Muscle of leg (tissue), 11 donors: ENCODE data around the gene ZFAND3. TPM values are rescaled to one million over a fixed set of nuclear protein-coding genes. Genes with fewer than 3 reads are reported as not detected.

ENCODE experiments used
- DNase-seq: peaks from one replicate; pipeline ENCODE4 v3.0.0; 2013
- H3K27ac ChIP-seq: one replicate; pipeline ENCODE4 v1.5.1; 2013; ENCODE audit warnings: mild to moderate bottlenecking, low read length, control low read depth
- H3K27me3 ChIP-seq: one replicate; pipeline ENCODE4 v1.6.1; 2013; ENCODE audit warnings: low read length; ENCODE audit not compliant: control insufficient read depth, insufficient read depth
- H3K36me3 ChIP-seq: one replicate; pipeline ENCODE4 v1.6.1; 2013; ENCODE audit warnings: low read length; ENCODE audit not compliant: control insufficient read depth, insufficient read depth
- H3K4me1 ChIP-seq: one replicate; pipeline ENCODE4 v1.6.1; 2013; ENCODE audit warnings: low read length; ENCODE audit not compliant: control insufficient read depth, insufficient read depth
- H3K4me3 ChIP-seq: one replicate; pipeline ENCODE4 v1.5.1; 2013; ENCODE audit warnings: low read length, control low read depth
- H3K9me3 ChIP-seq: replicated peaks from 2 replicates; pipeline ENCODE4 v1.6.1; 2013; ENCODE audit warnings: low read depth, low read length; ENCODE audit not compliant: control insufficient read depth
- WGBS: methylation state at CpG from one replicate; pipeline ENCODE4 v1.1.5; 2013; ENCODE audit warnings: missing lambda C conversion rate; ENCODE audit not compliant: insufficient coverage; 5-methylcytosine and 5-hydroxymethylcytosine counted together
- polyA plus RNA-seq, 8 donors: library from polyadenylated mRNA; unstranded; fragments of 120-200 nt; gene quantifications; one replicate each; pipeline versions ENCODE4 v1.2.1 to v1.2.3, GENCODE V29; 2013; ENCODE audit warnings: inconsistent platforms in 1 of 8, low replicate concordance in 1 of 8; ENCODE audit not compliant: insufficient read length in 8 of 8, insufficient read depth in 1 of 8
- total RNA-seq: library from RNA; stranded (reverse); fragments of 120-200 nt; gene quantifications from one replicate; pipeline ENCODE4 v1.2.4, GENCODE V29; 2013

ZFAND3 gene
- total and polyA plus RNA-seq, 9 donors: 13.8 to 92.1 (median 83.8) TPM

GRCh38 chr6:38015341-38015740 lies 195.8 kb downstream of the ZFAND3 start:
- no peak overlapping the region for H3K4me3 ChIP-seq
- no peaks in the 10 kb centered on the region for H3K36me3 ChIP-seq
- no peak overlapping the region for H3K27ac ChIP-seq
- H3K9me3 ChIP-seq: peaks cover 7% of the 10 kb centered on the region
- DNase-seq: no peak
- H3K27me3 ChIP-seq: no peaks in the 10 kb centered on the region
- peaks cover 2% of the 10 kb centered on the region for H3K4me1 ChIP-seq

- H3K36me3 ChIP-seq: no peaks in the 10 kb centered on the region
- DNase-seq: no peak
- no peaks in the 10 kb centered on the region for H3K27me3 ChIP-seq
- H3K4me3 ChIP-seq: no peak overlapping the region
- H3K9me3 ChIP-seq: no peaks in the 10 kb centered on the region
- WGBS: no CpG with 5 or more reads among the region's 1 CpG
- H3K4me1 ChIP-seq: peaks cover 2% of the 10 kb centered on the region
- H3K27ac ChIP-seq: no peak overlapping the region
These were observed 197.3 kb downstream of the ZFAND3 start for GRCh38 chr6:38016824-38017223.

GRCh38 chr6:38018755-38019165 lies 199.2 kb downstream of the ZFAND3 start:
- peaks cover 2% of the 10 kb centered on the region for H3K4me1 ChIP-seq
- DNase-seq: no peak
- no peaks in the 10 kb centered on the region for H3K9me3 ChIP-seq
- no peaks in the 10 kb centered on the region for H3K27me3 ChIP-seq
- no peaks in the 10 kb centered on the region for H3K36me3 ChIP-seq
- no peak overlapping the region for H3K4me3 ChIP-seq
- WGBS: 100% methylated on average over 1 of the region's 2 CpGs
- H3K27ac ChIP-seq: no peak overlapping the region

GRCh38 chr6:38020593-38020992 lies 201.1 kb downstream of the ZFAND3 start:
- Histone ChIP-seq H3K9me3 (peaks cover 6% of the 10 kb centered on the region), H3K27ac (no peak overlapping the region), H3K4me1 (peaks cover 2% of the 10 kb centered on the region), H3K36me3 (no peaks in the 10 kb centered on the region), H3K4me3 (no peak overlapping the region), H3K27me3 (no peaks in the 10 kb centered on the region)
- no CpG with 5 or more reads among the region's 2 CpGs for WGBS
- DNase-seq: peak; percentile 26

- Histone ChIP-seq H3K27me3 (no peaks in the 10 kb centered on the region), H3K27ac (no peak overlapping the region), H3K4me3 (no peak overlapping the region), H3K9me3 (peaks cover 6% of the 10 kb centered on the region), H3K36me3 (no peaks in the 10 kb centered on the region), H3K4me1 (peaks cover 2% of the 10 kb centered on the region)
- WGBS: no CpG with 5 or more reads among the region's 2 CpGs
- DNase-seq: no peak
These were observed 201.5 kb downstream of the ZFAND3 start for GRCh38 chr6:38021029-38021428.

GRCh38 chr6:38021571-38021970 lies 202.0 kb downstream of the ZFAND3 start:
- Histone ChIP-seq H3K27ac (no peak overlapping the region), H3K36me3 (no peaks in the 10 kb centered on the region), H3K4me3 (no peak overlapping the region), H3K4me1 (peaks cover 2% of the 10 kb centered on the region), H3K27me3 (no peaks in the 10 kb centered on the region), H3K9me3 (peaks cover 6% of the 10 kb centered on the region)
- WGBS: no CpG with 5 or more reads among the region's 1 CpG
- DNase-seq: no peak

- WGBS: no CpG with 5 or more reads among the region's 1 CpG
These were observed 203.2 kb downstream of the ZFAND3 start for GRCh38 chr6:38022688-38023087.

GRCh38 chr6:38024908-38025307 lies 205.4 kb downstream of the ZFAND3 start:
- Histone ChIP-seq H3K27me3 (no peaks in the 10 kb centered on the region), H3K9me3 (peaks cover 6% of the 10 kb centered on the region), H3K4me1 (no peaks in the 10 kb centered on the region), H3K27ac (no peak overlapping the region), H3K36me3 (no peaks in the 10 kb centered on the region), H3K4me3 (no peak overlapping the region)
- DNase-seq: no peak

More at GRCh38 chr6:38022688-38023087, 203.2 kb downstream of the ZFAND3 start:
- Histone ChIP-seq H3K27ac (no peak overlapping the region), H3K4me1 (no peaks in the 10 kb centered on the region), H3K9me3 (peaks cover 6% of the 10 kb centered on the region), H3K27me3 (no peaks in the 10 kb centered on the region), H3K36me3 (no peaks in the 10 kb centered on the region), H3K4me3 (no peak overlapping the region)
- DNase-seq: no peak

GRCh38 chr6:38025451-38025850 lies 205.9 kb downstream of the ZFAND3 start:
- Histone ChIP-seq H3K27ac (no peak overlapping the region), H3K27me3 (no peaks in the 10 kb centered on the region), H3K9me3 (peaks cover 8% of the 10 kb centered on the region), H3K36me3 (no peaks in the 10 kb centered on the region), H3K4me1 (no peaks in the 10 kb centered on the region), H3K4me3 (no peak overlapping the region)
- no peak for DNase-seq

- Histone ChIP-seq H3K4me3 (no peak overlapping the region), H3K9me3 (peaks cover 8% of the 10 kb centered on the region), H3K4me1 (no peaks in the 10 kb centered on the region), H3K36me3 (no peaks in the 10 kb centered on the region), H3K27ac (no peak overlapping the region), H3K27me3 (no peaks in the 10 kb centered on the region)
- DNase-seq: no peak
- 86% methylated on average over 1 of the region's 2 CpGs for WGBS
These were observed 208.3 kb downstream of the ZFAND3 start for GRCh38 chr6:38027685-38028373.

- Histone ChIP-seq H3K9me3 (peaks cover 2% of the 10 kb centered on the region), H3K4me1 (no peaks in the 10 kb centered on the region), H3K27me3 (no peaks in the 10 kb centered on the region), H3K36me3 (no peaks in the 10 kb centered on the region), H3K4me3 (no peak overlapping the region), H3K27ac (no peak overlapping the region)
- no peak for DNase-seq
These were observed 210.9 kb downstream of the ZFAND3 start for GRCh38 chr6:38030380-38030779.
